K562 (cell line): Measurements from ENCODE around the gene CHKB. TPM values are rescaled to one million over a fixed set of nuclear protein-coding genes. Genes with fewer than 3 reads are reported as not detected.

ENCODE experiments used
- ATAC-seq: fragments of 200-7000 bp; cut with Tn5 transposase; 3 replicates; pipeline ENCODE4 v1.9.1; 2020; ENCODE audit warnings: moderate library complexity
- BruUV-seq: library from RNA; stranded (reverse); fragments of 400-500 nt; replicated peaks from 2 replicates; lab custom pipeline; 2021; lab: Mats Ljungman, UMichigan
- CTCF ChIA-PET: fragments of 300-600 bp; formaldehyde crosslinking; extraction: SDS; loops from one replicate; lab custom pipeline; 2021; ENCODE audit warnings: low intra/inter-chr PET ratio; lab: Yijun Ruan, JAX
- POLR2A ChIA-PET: fragments of 300-600, 350-650 bp; sonication (Branson Sonifier 250); formaldehyde crosslinking; extraction: SDS; loops from one replicate; lab custom pipeline; 2021; ENCODE audit warnings: antibody characterized with exemption, inconsistent platforms; lab: Yijun Ruan, JAX
- DNase-seq, 4 experiments: peaks; one replicate each; pipeline versions ENCODE4 v3.0.0 to v3.0.0-alpha.2; 2011 to 2018; ENCODE audit warnings: low spot score in 3 of 4, mixed read lengths in 3 of 4; ENCODE audit errors: extremely low read depth in 1 of 4
- FAIRE-seq: peaks from 2 replicates; lab custom pipeline; 2011; peaks lifted over from hg19 to GRCh38; lab: Jason Lieb, UNC
- H2AFZ ChIP-seq: 2 replicates; pipeline ENCODE4 v1.6.0; 2011; ENCODE audit warnings: low read depth, low read length, control low read depth, inconsistent platforms
- H3K27ac ChIP-seq: fragments of 200-600 bp; 3 replicates; pipeline ENCODE4 v1.8.0; 2011; ENCODE audit warnings: low read depth, mild to moderate bottlenecking, control low read depth, inconsistent platforms, low read length, moderate library complexity, mixed read lengths; ENCODE audit errors: extremely low read depth
- H3K27me3 ChIP-seq, 2 experiments: fragments of 300-600 bp in 1 of 2; 2 replicates in 1 of 2; 3 replicates in 1 of 2; pipeline versions ENCODE4 v1.6.0 to v1.8.0; 2011; ENCODE audit warnings: inconsistent platforms in 2 of 2, low read length in 2 of 2, mild to moderate bottlenecking in 1 of 2, mixed read lengths in 1 of 2, moderate library complexity in 1 of 2; ENCODE audit not compliant: control insufficient read depth in 2 of 2, insufficient read depth in 2 of 2
- H3K36me3 ChIP-seq: fragments of 300-600 bp; 3 replicates; pipeline ENCODE4 v1.8.0; 2011; ENCODE audit warnings: mild to moderate bottlenecking, low read length, inconsistent platforms; ENCODE audit not compliant: control insufficient read depth, insufficient read depth
- H3K4me1 ChIP-seq, 2 experiments: fragments of 200-600 bp in 1 of 2; replicated peaks in 1 of 2; 2 replicates in 1 of 2; 3 replicates in 1 of 2; pipeline versions ENCODE4 v1.5.1 to v1.8.0; 2011; ENCODE audit warnings: inconsistent platforms in 2 of 2, low read length in 2 of 2, mild to moderate bottlenecking in 1 of 2, mixed read lengths in 1 of 2, moderate library complexity in 1 of 2; ENCODE audit not compliant: control insufficient read depth in 2 of 2, insufficient read depth in 2 of 2
- H3K4me2 ChIP-seq: 2 replicates; pipeline ENCODE4 v1.6.1; 2011; ENCODE audit warnings: low read length, control low read depth, inconsistent platforms, mixed read lengths; ENCODE audit not compliant: insufficient read depth
- H3K4me3 ChIP-seq: fragments of 200-600 bp; sonication (generic), shearing (Covaris generic); 2 replicates; pipeline ENCODE4 v1.5.1; 2016; ENCODE audit warnings: control low read depth, inconsistent platforms
- H3K79me2 ChIP-seq: fragments of 200-600 bp; 3 replicates; pipeline ENCODE4 v1.8.0; 2011; ENCODE audit warnings: low read length, inconsistent platforms; ENCODE audit not compliant: control insufficient read depth, insufficient read depth
- H3K9ac ChIP-seq, 2 experiments: 2 replicates each; pipeline versions ENCODE4 v1.6.0 to v1.6.1; 2011; ENCODE audit warnings: low read depth in 2 of 2, low read length in 2 of 2, control low read depth in 1 of 2, inconsistent platforms in 1 of 2, mild to moderate bottlenecking in 1 of 2, mixed read lengths in 1 of 2; ENCODE audit not compliant: insufficient read depth in 1 of 2
- H3K9me1 ChIP-seq: one replicate; pipeline ENCODE4 v1.6.0; 2011; ENCODE audit warnings: inconsistent platforms, mild to moderate bottlenecking, low read length, moderate library complexity; ENCODE audit not compliant: control insufficient read depth, insufficient read depth
- H3K9me3 ChIP-seq: replicated peaks from 2 replicates; pipeline ENCODE4 v1.5.1; 2011; ENCODE audit warnings: low read depth, low read length, inconsistent platforms; ENCODE audit not compliant: control insufficient read depth, insufficient read depth
- H4K20me1 ChIP-seq: replicated peaks from 2 replicates; pipeline ENCODE4 v1.6.1; 2011; ENCODE audit warnings: low read length, inconsistent platforms, mixed read lengths; ENCODE audit not compliant: control insufficient read depth, insufficient read depth
- CCAR2 ChIP-seq: fragments of 200-400 bp; formaldehyde crosslinking; IDR thresholded peaks from 2 replicates; pipeline ENCODE4 v1.6.1; 2017; ENCODE audit warnings: mild to moderate bottlenecking, low read depth, low read length
- CSDE1 ChIP-seq, 2 experiments: fragments of 450-650 bp; IDR thresholded peaks; 2 replicates each; pipeline ENCODE4 v1.6.1; 2016; ENCODE audit warnings: mild to moderate bottlenecking in 1 of 2
- ETV1 ChIP-seq: fragments of 450-650 bp; conservative IDR thresholded peaks from 2 replicates; pipeline ENCODE4 v1.6.1; 2016; ENCODE audit warnings: missing genetic modification characterization, control low read depth, low read depth, missing compliant biosample characterization
- FIP1L1 ChIP-seq: fragments of 200-400 bp; formaldehyde crosslinking; IDR thresholded peaks from 2 replicates; pipeline ENCODE4 v1.6.1; 2018; ENCODE audit warnings: mild to moderate bottlenecking, low read depth, low read length; ENCODE audit not compliant: poor library complexity, severe bottlenecking
- MECOM ChIP-seq: fragments of 250-450 bp; sonication (Bioruptor Pico); IDR thresholded peaks from 2 replicates; pipeline ENCODE4 v1.8.0; 2022; ENCODE audit warnings: inconsistent platforms
- NCOA2 ChIP-seq, 2 experiments: fragments of 450-650 bp; IDR thresholded peaks; 2 replicates each; pipeline ENCODE4 v1.6.1; 2018; ENCODE audit warnings: mild to moderate bottlenecking in 2 of 2, moderate library complexity in 1 of 2; ENCODE audit not compliant: partially characterized antibody in 2 of 2
- PURB ChIP-seq: sonication (generic); formaldehyde crosslinking; IDR thresholded peaks from 2 replicates; pipeline ENCODE4 v1.9.0; 2021; ENCODE audit warnings: low read depth, mild to moderate bottlenecking, missing genetic modification reagents
- ZFP1 ChIP-seq: fragments of 450-650 bp; formaldehyde crosslinking; IDR thresholded peaks from 2 replicates; pipeline ENCODE4 v1.4.0; 2020; ENCODE audit warnings: mild to moderate bottlenecking, mixed read lengths
- ZFP30 ChIP-seq: fragments of 250-450 bp; sonication (Bioruptor Pico); IDR thresholded peaks from 2 replicates; pipeline ENCODE4 v1.8.0; 2022; ENCODE audit warnings: moderate library complexity, mild to moderate bottlenecking, inconsistent platforms, borderline replicate concordance
- ZNF408 ChIP-seq: fragments of 250-450 bp; sonication (Bioruptor Pico); IDR thresholded peaks from 2 replicates; pipeline ENCODE4 v1.4.0; 2020; ENCODE audit warnings: low read depth, mild to moderate bottlenecking, moderate library complexity
- ZNF699 ChIP-seq: fragments of 250-450 bp; sonication (Bioruptor Pico); IDR thresholded peaks from 2 replicates; pipeline ENCODE4 v1.8.0; 2021; ENCODE audit warnings: mild to moderate bottlenecking, moderate library complexity; ENCODE audit not compliant: insufficient replicate concordance
- WGBS: fragments of 100-300 bp; shearing (Covaris generic); methylation state at CpG from one replicate; pipeline ENCODE4 v1.1.6; 2016; ENCODE audit warnings: low coverage, mixed read lengths; ENCODE audit not compliant: insufficient coverage; ENCODE audit errors: missing lambda C conversion rate; 5-methylcytosine and 5-hydroxymethylcytosine counted together
- in situ Hi-C: fragments of 300-500 bp; cut with MboI; formaldehyde crosslinking; loops from 4 replicates; pipeline ENCODE4 v1.15.0; 2018; ENCODE audit warnings: inconsistent platforms, mixed read lengths
- intact Hi-C: fragments of 100-400 bp; cut with micrococcal nuclease; formaldehyde crosslinking; loops from 2 replicates; pipeline ENCODE4 v1.14.2; 2022
- polyA plus RNA-seq, 8 experiments: library from polyadenylated mRNA; depleted of rRNA in 4 of 8; stranded (reverse) in 5 of 8; unstranded in 3 of 8; fragments of >200 nt; fragmentation: Nextera tagmentation in 2 of 8; fragmentation: Illumina TruSeq in 1 of 8; extraction: Ambion mirVana in 2 of 8; extraction: Trizol in 1 of 8; gene quantifications; 2 replicates each; pipeline versions ENCODE4 v1.2.1 to v1.2.3, GENCODE V29; 2011 to 2014; ENCODE audit warnings: inconsistent platforms in 1 of 8, missing spikeins in 1 of 8
- total RNA-seq, 7 experiments: library from RNA; depleted of rRNA in 6 of 7; stranded (reverse); fragments of >200 nt in 6 of 7; fragmentation: Illumina TruSeq in 2 of 7; extraction: Trizol in 2 of 7; gene quantifications; 2 replicates each; pipeline versions ENCODE4 v1.2.1 to v1.2.3, GENCODE V29; 2011 to 2021; ENCODE audit warnings: low replicate concordance in 1 of 7
- TF ChIP-seq, protein P1 (sequence below): fragments of 250-450 bp; sonication (Bioruptor Pico); IDR thresholded peaks from 2 replicates; pipeline ENCODE4 v1.4.0; 2020
- TF ChIP-seq, protein P2 (sequence below): fragments of 250-450 bp; sonication (Bioruptor Pico); IDR thresholded peaks from 2 replicates; pipeline ENCODE4 v1.5.0; 2020; ENCODE audit warnings: mild to moderate bottlenecking

Gene CHKB
- total and polyA plus RNA-seq, 9 of the 15 experiments (the other 6 are each of a cell fraction or from before 2014, with no cell fraction given): 2.7 to 31.0 (median 11.0) TPM

DNA sequence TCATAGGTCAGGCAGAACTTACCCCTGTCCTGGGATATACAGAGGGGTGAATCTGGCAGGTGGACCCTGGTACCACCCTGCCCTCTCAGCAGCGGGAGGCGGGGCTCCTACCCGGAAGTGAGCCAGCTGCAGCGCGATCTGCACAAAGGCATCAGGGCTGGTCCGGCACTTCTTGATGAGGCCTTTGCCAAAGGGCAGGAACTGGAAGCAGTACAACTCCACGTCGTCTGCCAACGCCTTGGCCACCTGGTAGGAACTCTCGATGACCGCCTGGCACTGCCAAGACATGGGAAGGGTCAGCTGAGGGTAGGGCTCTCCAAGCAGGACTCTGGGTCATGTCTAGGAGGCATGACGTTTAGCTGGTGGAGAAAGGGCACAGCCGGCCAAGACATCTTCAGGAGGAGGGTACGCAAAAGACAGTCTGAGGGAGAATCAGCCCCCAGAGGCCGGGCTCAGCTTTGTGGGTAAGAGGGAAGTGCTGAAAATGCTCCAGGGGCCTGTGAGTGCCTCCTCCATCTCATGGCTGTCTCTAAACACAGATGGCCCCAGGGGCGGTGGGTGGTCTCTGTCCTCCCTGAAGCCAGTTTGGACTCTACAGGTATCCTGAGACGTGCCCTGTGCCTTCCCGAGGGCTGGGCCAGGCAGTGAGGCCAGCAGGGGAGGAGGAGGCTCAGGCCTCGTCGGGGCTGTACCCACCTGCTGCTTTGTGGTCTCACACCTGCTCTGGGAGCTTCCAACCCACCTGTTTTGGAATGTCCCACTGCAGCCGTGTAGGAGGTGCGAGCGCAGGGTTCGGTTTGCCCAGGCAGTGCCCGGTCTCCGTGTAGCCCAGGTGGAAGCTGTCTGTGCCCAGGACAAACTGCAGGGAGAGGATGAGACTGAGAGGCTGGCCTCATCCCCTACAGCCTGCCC is 11.1 kb downstream of the CHKB start (continued):
- TF ChIP-seq NCOA2 (IDR thresholded peaks at IDR 0.05; ENCODE audit: partially characterized antibody in 2 of 2): no peak
- no peak for TF ChIP-seq PURB (CRISPR knock-in tag)
- no peak for TF ChIP-seq ZNF699
- TF ChIP-seq MECOM (CRISPR knock-in tag): no peak

- Histone ChIP-seq H3K27ac (no peak overlapping the region), H4K20me1 (no peaks in the 10 kb centered on the region), H2AFZ (no peak overlapping the region), H3K9me3 (no peaks in the 10 kb centered on the region), H3K27me3 (no peaks in the 10 kb centered on the region), H3K9ac (peak overlapping the region in 1 of 2 experiments; percentile 9; a peak in 1 of 4 replicates), H3K79me2 (no peaks in the 10 kb centered on the region), H3K4me3 (no peak overlapping the region), H3K36me3 (no peaks in the 10 kb centered on the region), H3K4me1 (peaks cover 0 to 10% of the 10 kb centered on the region in 2 experiments; a peak in 3 of 5 replicates), H3K4me2 (no peak overlapping the region), H3K9me1 (no peaks in the 10 kb centered on the region)
- ChIA-PET CTCF (no interaction called here), POLR2A (no interaction called here)
- intact Hi-C loops: no loop called here
- no peak for FAIRE-seq
- in situ Hi-C loops: no loop called here
- no peak for ATAC-seq
- no peak for DNase-seq
- no TSS peak for BruUV-seq
- WGBS: 59% methylated on average over 11 of the region's 12 CpGs
- TF ChIP-seq, protein P1, sequence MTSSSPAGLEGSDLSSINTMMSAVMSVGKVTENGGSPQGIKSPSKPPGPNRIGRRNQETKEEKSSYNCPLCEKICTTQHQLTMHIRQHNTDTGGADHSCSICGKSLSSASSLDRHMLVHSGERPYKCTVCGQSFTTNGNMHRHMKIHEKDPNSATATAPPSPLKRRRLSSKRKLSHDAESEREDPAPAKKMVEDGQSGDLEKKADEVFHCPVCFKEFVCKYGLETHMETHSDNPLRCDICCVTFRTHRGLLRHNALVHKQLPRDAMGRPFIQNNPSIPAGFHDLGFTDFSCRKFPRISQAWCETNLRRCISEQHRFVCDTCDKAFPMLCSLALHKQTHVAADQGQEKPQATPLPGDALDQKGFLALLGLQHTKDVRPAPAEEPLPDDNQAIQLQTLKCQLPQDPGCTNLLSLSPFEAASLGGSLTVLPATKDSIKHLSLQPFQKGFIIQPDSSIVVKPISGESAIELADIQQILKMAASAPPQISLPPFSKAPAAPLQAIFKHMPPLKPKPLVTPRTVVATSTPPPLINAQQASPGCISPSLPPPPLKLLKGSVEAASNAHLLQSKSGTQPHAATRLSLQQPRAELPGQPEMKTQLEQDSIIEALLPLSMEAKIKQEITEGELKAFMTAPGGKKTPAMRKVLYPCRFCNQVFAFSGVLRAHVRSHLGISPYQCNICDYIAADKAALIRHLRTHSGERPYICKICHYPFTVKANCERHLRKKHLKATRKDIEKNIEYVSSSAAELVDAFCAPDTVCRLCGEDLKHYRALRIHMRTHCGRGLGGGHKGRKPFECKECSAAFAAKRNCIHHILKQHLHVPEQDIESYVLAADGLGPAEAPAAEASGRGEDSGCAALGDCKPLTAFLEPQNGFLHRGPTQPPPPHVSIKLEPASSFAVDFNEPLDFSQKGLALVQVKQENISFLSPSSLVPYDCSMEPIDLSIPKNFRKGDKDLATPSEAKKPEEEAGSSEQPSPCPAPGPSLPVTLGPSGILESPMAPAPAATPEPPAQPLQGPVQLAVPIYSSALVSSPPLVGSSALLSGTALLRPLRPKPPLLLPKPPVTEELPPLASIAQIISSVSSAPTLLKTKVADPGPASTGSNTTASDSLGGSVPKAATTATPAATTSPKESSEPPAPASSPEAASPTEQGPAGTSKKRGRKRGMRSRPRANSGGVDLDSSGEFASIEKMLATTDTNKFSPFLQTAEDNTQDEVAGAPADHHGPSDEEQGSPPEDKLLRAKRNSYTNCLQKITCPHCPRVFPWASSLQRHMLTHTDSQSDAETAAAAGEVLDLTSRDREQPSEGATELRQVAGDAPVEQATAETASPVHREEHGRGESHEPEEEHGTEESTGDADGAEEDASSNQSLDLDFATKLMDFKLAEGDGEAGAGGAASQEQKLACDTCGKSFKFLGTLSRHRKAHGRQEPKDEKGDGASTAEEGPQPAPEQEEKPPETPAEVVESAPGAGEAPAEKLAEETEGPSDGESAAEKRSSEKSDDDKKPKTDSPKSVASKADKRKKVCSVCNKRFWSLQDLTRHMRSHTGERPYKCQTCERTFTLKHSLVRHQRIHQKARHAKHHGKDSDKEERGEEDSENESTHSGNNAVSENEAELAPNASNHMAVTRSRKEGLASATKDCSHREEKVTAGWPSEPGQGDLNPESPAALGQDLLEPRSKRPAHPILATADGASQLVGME: no peak
- no peak for TF ChIP-seq CSDE1 (IDR thresholded peaks at IDR 0.05)
- TF ChIP-seq, protein P2, sequence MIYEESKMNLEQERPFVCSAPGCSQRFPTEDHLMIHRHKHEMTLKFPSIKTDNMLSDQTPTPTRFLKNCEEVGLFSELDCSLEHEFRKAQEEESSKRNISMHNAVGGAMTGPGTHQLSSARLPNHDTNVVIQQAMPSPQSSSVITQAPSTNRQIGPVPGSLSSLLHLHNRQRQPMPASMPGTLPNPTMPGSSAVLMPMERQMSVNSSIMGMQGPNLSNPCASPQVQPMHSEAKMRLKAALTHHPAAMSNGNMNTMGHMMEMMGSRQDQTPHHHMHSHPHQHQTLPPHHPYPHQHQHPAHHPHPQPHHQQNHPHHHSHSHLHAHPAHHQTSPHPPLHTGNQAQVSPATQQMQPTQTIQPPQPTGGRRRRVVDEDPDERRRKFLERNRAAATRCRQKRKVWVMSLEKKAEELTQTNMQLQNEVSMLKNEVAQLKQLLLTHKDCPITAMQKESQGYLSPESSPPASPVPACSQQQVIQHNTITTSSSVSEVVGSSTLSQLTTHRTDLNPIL (CRISPR knock-in tag): no peak
- no peak for TF ChIP-seq ZNF408
- no peak for TF ChIP-seq ZFP30 (CRISPR knock-in tag)
- TF ChIP-seq ETV1 (tag): no peak
- no peak for TF ChIP-seq FIP1L1
- no peak for TF ChIP-seq CCAR2
- no peak for TF ChIP-seq ZFP1 (CRISPR knock-in tag)
Observed at GRCh38 chr22:50570861-50571260, 11.8 kb downstream of the CHKB start.
